H1 (cell line): Measurements from ENCODE around the gene GOLGA8S. TPM values are rescaled to one million over a fixed set of nuclear protein-coding genes. Genes with fewer than 3 reads are reported as not detected.
"Not testable (repeated sequence)": the region's sequence is repeated elsewhere in the genome, so short reads cannot be mapped to it uniquely, and the experiment has no call there.

Experiments used
- CTCF ChIA-PET: fragments of 300-600 bp; sonication (Branson Sonifier 250); formaldehyde crosslinking; loops from one replicate; lab custom pipeline; 2021; ENCODE audit not compliant: partially characterized antibody; lab: Charles Lee
- POLR2A ChIA-PET: fragments of 300-600 bp; sonication (Branson Sonifier 250); formaldehyde crosslinking; loops from one replicate; lab custom pipeline; 2021; ENCODE audit warnings: inconsistent platforms; ENCODE audit not compliant: partially characterized antibody; lab: Charles Lee
- DNase-seq, 2 experiments: peaks; one replicate each; pipeline versions ENCODE4 v3.0.0 to v3.0.0-alpha.2; 2010 to 2022; ENCODE audit warnings: low spot score in 2 of 2, low read depth in 1 of 2, mixed read lengths in 1 of 2
- FAIRE-seq: peaks from 2 replicates; lab custom pipeline; 2011; peaks lifted over from hg19 to GRCh38; lab: Jason Lieb, UNC
- H2AFZ ChIP-seq: 2 replicates; pipeline ENCODE4 v1.8.1; 2012; ENCODE audit warnings: low read length, inconsistent platforms
- H2AK5ac ChIP-seq: 2 replicates; pipeline ENCODE4 v1.6.1; 2013; ENCODE audit warnings: low read depth, low read length
- H2BK120ac ChIP-seq: replicated peaks from 2 replicates; pipeline ENCODE3; 2013; ENCODE audit warnings: low read depth, low read length, inconsistent platforms
- H2BK12ac ChIP-seq: 2 replicates; pipeline ENCODE4 v1.6.1; 2013; ENCODE audit warnings: low read depth, low read length
- H2BK15ac ChIP-seq: 2 replicates; pipeline ENCODE4 v1.6.1; 2013; ENCODE audit warnings: low read length
- H2BK20ac ChIP-seq: 2 replicates; pipeline ENCODE4 v1.6.1; 2013; ENCODE audit warnings: low read length
- H2BK5ac ChIP-seq: 2 replicates; pipeline ENCODE4 v1.6.1; 2013; ENCODE audit warnings: low read depth, low read length
- H3K14ac ChIP-seq: 2 replicates; pipeline ENCODE4 v1.6.1; 2013; ENCODE audit warnings: inconsistent platforms; ENCODE audit not compliant: insufficient read length
- H3K18ac ChIP-seq: 2 replicates; pipeline ENCODE4 v1.6.1; 2013; ENCODE audit warnings: low read length; ENCODE audit errors: extremely low read depth
- H3K23ac ChIP-seq: 2 replicates; pipeline ENCODE4 v1.6.1; 2013; ENCODE audit warnings: inconsistent platforms; ENCODE audit not compliant: insufficient read length
- H3K23me2 ChIP-seq: 2 replicates; pipeline ENCODE4 v1.6.1; 2013; ENCODE audit warnings: low read depth, low read length
- H3K27ac ChIP-seq: 2 replicates; pipeline ENCODE4 v1.6.1; 2011; ENCODE audit warnings: low read depth, low read length, inconsistent platforms
- H3K27me3 ChIP-seq, 4 experiments: replicated peaks in 1 of 4; 1 replicate in 1 of 4; 2 replicates in 3 of 4; pipeline versions ENCODE4 v1.6.1 to v1.8.1; 2011 to 2013; ENCODE audit warnings: low read length in 3 of 4, mild to moderate bottlenecking in 3 of 4, inconsistent platforms in 2 of 4, mixed read lengths in 2 of 4, moderate library complexity in 1 of 4; ENCODE audit not compliant: control insufficient read depth in 3 of 4, insufficient read depth in 3 of 4; ENCODE audit errors: extremely low read depth in 1 of 4
- H3K36me3 ChIP-seq, 4 experiments: 2 replicates each; pipeline versions ENCODE4 v1.6.1 to v1.8.1; 2011 to 2013; ENCODE audit warnings: mild to moderate bottlenecking in 4 of 4, low read length in 3 of 4, moderate library complexity in 2 of 4, control low read depth in 1 of 4, inconsistent platforms in 1 of 4; ENCODE audit not compliant: insufficient read depth in 4 of 4, control insufficient read depth in 2 of 4
- H3K4ac ChIP-seq: replicated peaks from 2 replicates; pipeline ENCODE3; 2013; ENCODE audit warnings: low read length, low read depth, mixed read lengths, inconsistent platforms; ENCODE audit not compliant: insufficient read length
- H3K4me1 ChIP-seq, 4 experiments: replicated peaks in 1 of 4; 1 replicate in 1 of 4; 2 replicates in 3 of 4; pipeline versions ENCODE4 v1.6.1 to v1.8.1; 2011 to 2013; ENCODE audit warnings: low read length in 3 of 4, inconsistent platforms in 2 of 4, mixed read lengths in 1 of 4; ENCODE audit not compliant: insufficient read depth in 4 of 4, control insufficient read depth in 3 of 4
- H3K4me2 ChIP-seq, 2 experiments: 2 replicates each; pipeline versions ENCODE4 v1.6.1 to v1.8.1; 2011 to 2013; ENCODE audit warnings: low read depth in 2 of 2, low read length in 2 of 2, control low read depth in 1 of 2, inconsistent platforms in 1 of 2, mild to moderate bottlenecking in 1 of 2; ENCODE audit not compliant: insufficient read depth in 1 of 2
- H3K4me3 ChIP-seq, 4 experiments: fragments of 200-600, 300-600 bp in 1 of 4; sonication (generic), shearing (Covaris generic), sonication (Bioruptor Twin) in 1 of 4; 2 replicates each; pipeline versions ENCODE4 v1.5.1 to v1.8.1; 2011 to 2016; ENCODE audit warnings: low read length in 4 of 4, low read depth in 3 of 4, control low read depth in 2 of 4, inconsistent platforms in 2 of 4, mild to moderate bottlenecking in 2 of 4, mixed read lengths in 1 of 4, moderate library complexity in 1 of 4; ENCODE audit not compliant: insufficient read depth in 2 of 4; ENCODE audit errors: extremely low read depth in 1 of 4
- H3K56ac ChIP-seq: replicated peaks from 2 replicates; pipeline ENCODE3; 2013; ENCODE audit warnings: low read depth, mild to moderate bottlenecking, mixed read lengths, low read length, inconsistent platforms; ENCODE audit not compliant: insufficient read length
- H3K79me1 ChIP-seq: 2 replicates; pipeline ENCODE4 v1.6.1; 2013; ENCODE audit warnings: low read depth, low read length, control low read depth
- H3K79me2 ChIP-seq, 2 experiments: 2 replicates each; pipeline versions ENCODE4 v1.6.1 to v1.8.1; 2012 to 2013; ENCODE audit warnings: low read length in 2 of 2, mild to moderate bottlenecking in 2 of 2, inconsistent platforms in 1 of 2; ENCODE audit not compliant: insufficient read depth in 2 of 2, control insufficient read depth in 1 of 2
- H3K9ac ChIP-seq, 4 experiments: replicated peaks in 1 of 4; 1 replicate in 1 of 4; 2 replicates in 3 of 4; pipeline versions ENCODE4 v1.6.1 to v1.8.1; 2011 to 2013; ENCODE audit warnings: low read depth in 3 of 4, low read length in 3 of 4, control low read depth in 2 of 4, mild to moderate bottlenecking in 2 of 4, moderate library complexity in 2 of 4, inconsistent platforms in 1 of 4; ENCODE audit errors: extremely low read depth in 1 of 4
- H3K9me3 ChIP-seq, 2 experiments: 2 replicates each; pipeline versions ENCODE4 v1.6.1 to v1.8.1; 2012 to 2013; ENCODE audit warnings: mild to moderate bottlenecking in 2 of 2, moderate library complexity in 2 of 2, control low read depth in 1 of 2, inconsistent platforms in 1 of 2, low read depth in 1 of 2, low read length in 1 of 2, mixed read lengths in 1 of 2; ENCODE audit not compliant: insufficient read depth in 2 of 2
- H4K20me1 ChIP-seq, 2 experiments: replicated peaks in 1 of 2; 2 replicates each; pipeline versions ENCODE3 to v1.8.1; 2011 to 2013; ENCODE audit warnings: inconsistent platforms in 2 of 2, low read length in 2 of 2, mild to moderate bottlenecking in 1 of 2; ENCODE audit not compliant: insufficient read depth in 2 of 2, control insufficient read depth in 1 of 2
- H4K5ac ChIP-seq: 2 replicates; pipeline ENCODE4 v1.6.1; 2013; ENCODE audit warnings: low read length, low read depth, mixed read lengths, inconsistent platforms; ENCODE audit not compliant: insufficient read length
- H4K8ac ChIP-seq: 2 replicates; pipeline ENCODE4 v1.8.0; 2013; ENCODE audit warnings: mild to moderate bottlenecking, moderate library complexity, low read length, inconsistent platforms; ENCODE audit not compliant: insufficient read depth; ENCODE audit errors: extremely low read depth
- H4K91ac ChIP-seq: replicated peaks from 2 replicates; pipeline ENCODE3; 2013; ENCODE audit warnings: low read length, mixed read lengths, inconsistent platforms; ENCODE audit not compliant: insufficient read length
- CTCF ChIP-seq, 3 experiments: IDR thresholded peaks; 1 replicate in 2 of 3; 2 replicates in 1 of 3; pipeline versions ENCODE4 v1.5.1 to v1.6.1; 2011; ENCODE audit warnings: low read length in 3 of 3, mild to moderate bottlenecking in 3 of 3, inconsistent platforms in 2 of 3, low read depth in 1 of 3, moderate library complexity in 1 of 3; ENCODE audit not compliant: insufficient read depth in 1 of 3; ENCODE audit errors: control extremely low read depth in 1 of 3
- RAD21 ChIP-seq, 2 experiments: IDR thresholded peaks in 1 of 2; conservative IDR thresholded peaks in 1 of 2; 2 replicates each; pipeline ENCODE4 v1.6.1; 2011; ENCODE audit warnings: low read depth in 2 of 2, low read length in 2 of 2, improper control_type of control experiment in 1 of 2, inconsistent platforms in 1 of 2, mild to moderate bottlenecking in 1 of 2, moderate library complexity in 1 of 2
- WGBS, 2 experiments: shearing (Covaris generic) in 1 of 2; methylation state at CpG; one replicate each; pipeline versions ENCODE4 v1.1.6 to v1.1.7; 2013 to 2015; ENCODE audit warnings: low lambda C conversion rate in 2 of 2, mixed read lengths in 2 of 2, inconsistent platforms in 1 of 2, low coverage in 1 of 2, missing lambda C conversion rate in 1 of 2; ENCODE audit not compliant: insufficient replicate concordance in 2 of 2, insufficient coverage in 1 of 2, insufficient read length in 1 of 2; ENCODE audit errors: extremely low coverage in 1 of 2, missing lambda C conversion rate in 1 of 2; 5-methylcytosine and 5-hydroxymethylcytosine counted together
- polyA plus RNA-seq, 7 experiments: library from polyadenylated mRNA; depleted of rRNA in 3 of 7; stranded (reverse) in 5 of 7; unstranded in 2 of 7; fragments of >200 nt in 5 of 7; fragments of 200-250 nt in 2 of 7; gene quantifications; 1 replicate in 5 of 7; 2 replicates in 1 of 7; 4 replicates in 1 of 7; pipeline versions ENCODE4 v1.2.1 to v1.2.3, GENCODE V29; 2011 to 2013; ENCODE audit warnings: missing spikeins in 2 of 7, mixed read lengths in 2 of 7
- total RNA-seq: library from RNA; stranded (reverse); fragmentation: NEBNext Ultra II Directional; extraction: Animal tissue kit (Norgen Biotek cat#: 25700); gene quantifications from 2 replicates; pipeline ENCODE4 v1.2.1, GENCODE V29; 2021

GOLGA8S gene
- total and polyA plus RNA-seq, 2 of the 8 experiments (the other 6 are each of a cell fraction or from before 2014, with no cell fraction given), result 0.05 to 0.17 TPM

- H3K9ac ChIP-seq, H3K14ac ChIP-seq, H4K5ac ChIP-seq, H3K56ac ChIP-seq, H3K9me3 ChIP-seq, H3K4me2 ChIP-seq, H3K79me2 ChIP-seq, H3K23me2 ChIP-seq, POLR2A ChIA-PET, H2AK5ac ChIP-seq, H2BK5ac ChIP-seq, H3K36me3 ChIP-seq, H2AFZ ChIP-seq, H4K20me1 ChIP-seq, H3K18ac ChIP-seq, H3K27ac ChIP-seq, FAIRE-seq, CTCF ChIA-PET, H3K23ac ChIP-seq, H3K27me3 ChIP-seq, H2BK20ac ChIP-seq, H3K4me3 ChIP-seq, H2BK15ac ChIP-seq, H2BK120ac ChIP-seq, H3K79me1 ChIP-seq, H4K8ac ChIP-seq, H4K91ac ChIP-seq, H3K4me1 ChIP-seq, H3K4ac ChIP-seq, H2BK12ac ChIP-seq: not testable (repeated sequence)
- peak in 1 of 2 experiments; percentile 57 for DNase-seq
- 67% methylated on average over 1 of the region's 5 CpGs; no CpG with 5 or more reads in 1 of the 2 experiments for WGBS, 2 experiments
- peak in 1 of 3 experiments; percentile 5; a peak in 2 of 4 replicates for TF ChIP-seq CTCF (IDR thresholded peaks at IDR 0.05; ENCODE audit: control extremely low read depth in 1 of 3, insufficient read depth in 1 of 3, low read depth in 1 of 3, low read length in 3 of 3)
- peak in 1 of 2 experiments; percentile 5; a peak in 1 of 4 replicates for TF ChIP-seq RAD21 (IDR thresholded peaks at IDR 0.05 in 1 of 2, conservative IDR thresholded peaks at IDR 0.05 in 1 of 2; ENCODE audit: low read depth in 2 of 2, low read length in 2 of 2)
Observed at GRCh38 chr15:23362622-23363021, 8.1 kb downstream of the GOLGA8S start.
